ENCODE data around the gene NPNT.

NPNT gene

DNA sequence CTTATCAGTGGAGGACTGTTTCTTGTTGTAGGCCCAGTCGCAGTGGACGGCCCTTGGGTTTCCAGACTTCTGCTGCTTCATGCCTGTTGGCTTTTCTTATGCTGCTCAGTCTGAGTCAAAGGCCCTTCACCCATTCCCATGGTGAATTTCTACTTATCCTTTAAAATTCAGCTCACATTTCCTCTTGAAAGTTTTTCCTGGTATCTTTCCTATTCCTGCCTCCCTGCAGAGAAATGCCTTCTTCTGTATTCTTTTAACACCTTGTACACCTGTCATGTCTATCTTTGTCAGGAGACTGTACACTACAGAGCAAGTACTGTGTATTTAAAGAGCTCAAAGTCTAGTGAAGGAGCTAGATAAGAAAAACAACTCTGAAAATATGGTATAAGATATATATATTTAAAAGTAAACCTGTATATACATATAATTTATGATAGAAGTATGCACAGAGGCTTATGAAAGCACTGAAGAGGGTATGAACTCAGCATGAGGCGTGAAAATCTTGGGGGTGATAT is 22.0 kb downstream of the NPNT start:
- Histone ChIP-seq H3K27me3 (ENCODE audit: control insufficient read depth, insufficient read depth, low read length) (no peaks in the 10 kb centered on the region), H3K4me1 (ENCODE audit: control insufficient read depth, insufficient read depth, low read length) (no peaks in the 10 kb centered on the region), H3K36me3 (ENCODE audit: control insufficient read depth, insufficient read depth, low read length) (no peaks in the 10 kb centered on the region), H3K27ac (ENCODE audit: low read depth, low read length) (no peak overlapping the region), H3K9ac (ENCODE audit: low read length) (no peak overlapping the region), H3K9me3 (ENCODE audit: control insufficient read depth, insufficient read depth, low read depth, low read length) (no peaks in the 10 kb centered on the region), H3K4me3 (ENCODE audit: low read depth, low read length) (no peak overlapping the region)

DNA sequence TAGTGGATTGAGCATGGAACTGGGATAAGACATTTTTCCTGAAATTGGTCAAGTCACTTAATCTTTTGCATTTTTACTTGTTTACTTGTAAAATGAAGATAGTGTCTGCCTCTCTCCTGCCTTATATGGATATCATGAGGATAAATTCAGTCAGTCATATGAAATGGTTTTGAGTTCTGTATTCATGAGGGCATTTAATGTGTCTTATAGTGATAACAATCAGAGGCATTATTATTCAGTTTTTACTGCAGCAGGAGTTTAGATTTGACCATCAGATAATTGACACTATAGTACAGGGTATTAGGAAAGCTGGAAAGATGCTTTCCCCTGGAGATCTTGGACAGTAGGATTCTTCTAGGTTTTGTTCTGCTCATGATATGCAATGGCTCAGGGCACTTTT is 26.0 kb downstream of the NPNT start:
- Histone ChIP-seq H3K9ac (ENCODE audit: low read length) (no peak overlapping the region), H3K27ac (ENCODE audit: low read depth, low read length) (no peak overlapping the region), H3K4me3 (ENCODE audit: low read depth, low read length) (no peak overlapping the region), H3K9me3 (ENCODE audit: control insufficient read depth, insufficient read depth, low read depth, low read length) (no peaks in the 10 kb centered on the region), H3K4me1 (ENCODE audit: control insufficient read depth, insufficient read depth, low read length) (no peaks in the 10 kb centered on the region), H3K27me3 (ENCODE audit: control insufficient read depth, insufficient read depth, low read length) (no peaks in the 10 kb centered on the region), H3K36me3 (ENCODE audit: control insufficient read depth, insufficient read depth, low read length) (no peaks in the 10 kb centered on the region)

DNA sequence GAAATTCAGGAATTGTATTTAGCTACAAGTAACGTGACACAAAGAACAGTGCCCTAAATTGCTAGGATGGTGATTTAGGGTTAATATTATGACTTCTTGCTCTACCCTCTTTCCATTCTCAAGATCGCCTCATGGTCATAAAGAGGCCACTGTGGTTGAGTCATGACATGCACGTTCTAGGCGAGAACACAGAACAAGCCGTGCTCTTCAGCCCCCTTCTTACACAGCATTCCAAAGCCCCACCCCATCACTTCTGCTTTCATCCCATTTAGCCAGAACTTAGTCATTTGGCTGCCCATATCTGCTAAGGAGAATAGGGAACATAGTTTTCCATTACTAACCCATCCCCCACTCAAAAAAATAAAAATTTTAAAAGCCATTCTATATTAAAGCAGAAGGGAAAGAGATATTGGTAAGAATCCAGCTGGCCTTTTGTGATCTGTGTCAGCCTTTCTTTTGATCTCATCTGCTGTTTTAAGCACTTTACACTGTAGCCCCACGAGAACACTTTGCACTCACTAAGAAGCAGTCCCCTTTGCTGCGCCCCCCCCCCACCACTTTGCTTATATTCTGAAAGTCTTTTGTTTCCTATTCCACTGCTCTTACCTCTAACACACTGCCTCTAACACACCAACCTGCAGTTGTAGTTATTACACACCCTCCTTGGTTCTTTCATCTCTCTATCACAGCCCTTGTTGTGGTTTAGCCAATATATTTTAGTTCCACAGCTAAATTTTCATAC is 28.4 kb downstream of the NPNT start:
- Histone ChIP-seq H3K27me3 (ENCODE audit: control insufficient read depth, insufficient read depth, low read length) (no peaks in the 10 kb centered on the region), H3K27ac (ENCODE audit: low read depth, low read length) (no peak overlapping the region)

DNA sequence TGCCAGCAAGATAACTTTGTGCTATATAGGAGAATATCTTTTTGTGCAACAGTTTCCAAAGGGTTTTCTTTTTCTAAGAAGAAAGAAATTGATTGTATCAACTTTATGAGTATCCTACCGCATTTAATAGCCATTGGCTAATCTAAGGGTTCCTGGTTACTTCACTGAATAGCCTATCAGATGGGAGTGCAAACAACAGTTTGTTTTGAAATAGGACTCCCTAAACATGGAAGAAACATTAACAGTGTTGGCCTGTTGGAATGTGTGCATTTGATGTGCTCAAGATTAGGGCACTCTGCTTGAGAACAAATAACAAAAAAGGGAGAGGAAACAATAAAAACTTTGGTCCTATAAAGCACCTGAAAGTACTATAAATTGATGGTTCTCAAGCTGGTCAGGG is 29.1 kb downstream of the NPNT start:
- no peak overlapping the region for H3K27ac ChIP-seq (ENCODE audit: low read depth, low read length)
- no peaks in the 10 kb centered on the region for H3K9me3 ChIP-seq (ENCODE audit: control insufficient read depth, insufficient read depth, low read depth, low read length)
- H3K4me3 ChIP-seq (ENCODE audit: low read depth, low read length) = no peak overlapping the region
- H3K36me3 ChIP-seq (ENCODE audit: control insufficient read depth, insufficient read depth, low read length) = no peaks in the 10 kb centered on the region
- no peaks in the 10 kb centered on the region for H3K27me3 ChIP-seq (ENCODE audit: control insufficient read depth, insufficient read depth, low read length)
- no peak overlapping the region for H3K9ac ChIP-seq (ENCODE audit: low read length)
- H3K4me1 ChIP-seq (ENCODE audit: control insufficient read depth, insufficient read depth, low read length) = no peaks in the 10 kb centered on the region

More for the DNA sequence above, 28.4 kb downstream of the NPNT start:
- H3K4me1 ChIP-seq (ENCODE audit: control insufficient read depth, insufficient read depth, low read length) = no peaks in the 10 kb centered on the region
- H3K9ac ChIP-seq (ENCODE audit: low read length) = no peak overlapping the region
- no peaks in the 10 kb centered on the region for H3K36me3 ChIP-seq (ENCODE audit: control insufficient read depth, insufficient read depth, low read length)
- no peaks in the 10 kb centered on the region for H3K9me3 ChIP-seq (ENCODE audit: control insufficient read depth, insufficient read depth, low read depth, low read length)
- no peak overlapping the region for H3K4me3 ChIP-seq (ENCODE audit: low read depth, low read length)

DNA sequence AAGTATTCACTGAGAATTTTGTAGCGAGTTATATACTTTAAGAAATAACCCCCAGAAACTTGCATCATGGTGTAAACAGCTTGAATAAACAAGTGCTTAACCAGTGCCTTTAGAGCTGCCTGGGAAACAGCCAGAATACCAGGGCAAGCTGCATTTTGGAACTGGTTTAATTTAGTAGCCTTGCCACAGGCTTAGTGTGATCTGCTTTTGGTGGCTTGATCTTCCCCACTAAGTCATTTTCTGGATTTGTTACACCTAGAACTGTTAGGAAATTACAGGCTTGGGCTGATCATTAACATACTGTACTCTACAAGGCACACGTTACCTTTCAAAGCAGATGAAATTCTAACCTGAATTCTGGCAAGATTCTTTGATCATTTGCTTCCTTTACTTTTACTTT is 35.4 kb downstream of the NPNT start:
- no peak overlapping the region for H3K27ac ChIP-seq (ENCODE audit: low read depth, low read length)
- no peaks in the 10 kb centered on the region for H3K4me1 ChIP-seq (ENCODE audit: control insufficient read depth, insufficient read depth, low read length)
- H3K36me3 ChIP-seq (ENCODE audit: control insufficient read depth, insufficient read depth, low read length) = no peaks in the 10 kb centered on the region
- no peaks in the 10 kb centered on the region for H3K9me3 ChIP-seq (ENCODE audit: control insufficient read depth, insufficient read depth, low read depth, low read length)
- H3K4me3 ChIP-seq (ENCODE audit: low read depth, low read length) = no peak overlapping the region
- no peak overlapping the region for H3K9ac ChIP-seq (ENCODE audit: low read length)
- no peaks in the 10 kb centered on the region for H3K27me3 ChIP-seq (ENCODE audit: control insufficient read depth, insufficient read depth, low read length)

DNA sequence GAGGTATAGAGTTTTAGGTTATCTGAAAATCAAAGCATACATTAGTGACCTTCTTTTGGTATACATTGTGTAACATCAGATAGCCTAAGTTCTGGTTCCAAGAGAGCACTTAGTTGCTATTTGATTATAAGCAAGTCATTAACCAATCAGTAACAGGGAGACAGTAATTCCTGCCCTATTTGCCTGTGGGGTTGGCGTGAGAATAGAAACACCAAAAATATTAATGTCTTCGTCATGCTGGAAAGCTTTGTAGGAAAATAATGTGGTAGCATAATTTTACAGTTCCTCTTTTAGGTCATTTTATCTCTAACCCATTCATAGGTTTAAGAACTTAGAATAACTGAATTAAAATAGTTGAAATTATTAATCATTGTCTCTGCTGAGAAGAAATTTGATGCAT is 37.8 kb downstream of the NPNT start:
- no peaks in the 10 kb centered on the region for H3K27me3 ChIP-seq (ENCODE audit: control insufficient read depth, insufficient read depth, low read length)
- no peaks in the 10 kb centered on the region for H3K9me3 ChIP-seq (ENCODE audit: control insufficient read depth, insufficient read depth, low read depth, low read length)
- no peak overlapping the region for H3K9ac ChIP-seq (ENCODE audit: low read length)
- no peak overlapping the region for H3K27ac ChIP-seq (ENCODE audit: low read depth, low read length)
- H3K4me3 ChIP-seq (ENCODE audit: low read depth, low read length) = no peak overlapping the region
- H3K36me3 ChIP-seq (ENCODE audit: control insufficient read depth, insufficient read depth, low read length) = no peaks in the 10 kb centered on the region
- no peaks in the 10 kb centered on the region; the same call in 1 of the 2 replicates for H3K4me1 ChIP-seq (ENCODE audit: control insufficient read depth, insufficient read depth, low read length)

DNA sequence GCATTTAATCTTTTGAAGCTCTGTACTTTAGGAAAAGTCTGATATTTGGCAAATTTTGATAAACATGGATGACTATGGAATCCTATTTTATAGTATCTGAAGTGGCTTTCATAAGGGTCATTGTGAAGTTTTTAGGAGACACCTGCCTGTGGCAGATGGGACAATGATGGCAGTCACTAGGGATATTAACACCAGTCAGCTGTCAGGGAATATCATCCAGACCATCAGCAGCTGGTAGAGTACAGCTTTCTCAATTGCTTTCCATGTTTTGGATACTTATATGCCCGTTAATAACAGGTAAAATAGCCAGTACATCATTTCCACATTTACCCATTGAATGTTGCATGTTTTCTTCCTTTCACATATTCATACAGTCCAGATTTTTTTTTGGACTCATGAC is 39.1 kb downstream of the NPNT start:
- Histone ChIP-seq H3K9ac (ENCODE audit: low read length) (no peak overlapping the region), H3K27ac (ENCODE audit: low read depth, low read length) (no peak overlapping the region), H3K36me3 (ENCODE audit: control insufficient read depth, insufficient read depth, low read length) (no peaks in the 10 kb centered on the region), H3K4me1 (ENCODE audit: control insufficient read depth, insufficient read depth, low read length) (no peaks in the 10 kb centered on the region; the same call in 1 of the 2 replicates), H3K27me3 (ENCODE audit: control insufficient read depth, insufficient read depth, low read length) (no peaks in the 10 kb centered on the region), H3K9me3 (ENCODE audit: control insufficient read depth, insufficient read depth, low read depth, low read length) (no peaks in the 10 kb centered on the region), H3K4me3 (ENCODE audit: low read depth, low read length) (no peak overlapping the region)

DNA sequence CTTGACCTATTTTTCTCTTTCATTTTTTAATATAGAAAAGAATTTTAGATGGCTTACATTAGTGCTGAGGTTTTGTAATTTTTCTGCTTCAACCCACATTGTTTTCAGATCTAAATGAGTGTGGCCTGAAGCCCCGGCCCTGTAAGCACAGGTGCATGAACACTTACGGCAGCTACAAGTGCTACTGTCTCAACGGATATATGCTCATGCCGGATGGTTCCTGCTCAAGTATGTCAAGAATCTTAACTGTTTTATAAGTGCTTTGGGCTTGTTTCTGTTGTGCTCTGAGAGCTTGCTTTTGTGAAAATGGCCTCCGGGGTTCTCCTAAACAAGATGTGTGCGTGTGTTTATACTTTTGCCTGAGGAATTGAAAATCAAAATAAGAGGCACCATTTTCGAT is 41.6 kb downstream of the NPNT start:
- Histone ChIP-seq H3K27ac (ENCODE audit: low read depth, low read length) (no peak overlapping the region), H3K4me1 (ENCODE audit: control insufficient read depth, insufficient read depth, low read length) (no peaks in the 10 kb centered on the region; the same call in 1 of the 2 replicates)

DNA sequence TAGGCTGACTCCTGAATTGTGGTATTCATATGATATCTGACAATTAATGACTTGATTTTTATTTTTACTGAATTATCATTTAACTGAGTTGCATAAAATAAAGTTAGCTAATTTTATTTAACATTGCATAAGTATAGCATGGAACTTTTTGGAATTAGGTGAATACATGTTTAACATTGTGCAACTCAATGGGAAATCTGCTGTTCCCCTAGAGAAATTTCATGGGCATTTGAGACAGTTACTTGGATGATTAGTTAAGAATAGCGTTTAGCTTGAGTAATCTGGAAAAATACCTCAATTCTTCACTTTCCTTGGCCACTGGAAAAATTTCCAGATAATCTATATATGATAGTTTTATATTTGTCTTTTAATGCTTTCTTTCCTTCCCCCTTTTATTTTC is 42.5 kb downstream of the NPNT start:
- H3K27ac ChIP-seq (ENCODE audit: low read depth, low read length) = no peak overlapping the region
- no peaks in the 10 kb centered on the region; the same call in 1 of the 2 replicates for H3K4me1 ChIP-seq (ENCODE audit: control insufficient read depth, insufficient read depth, low read length)
- no peaks in the 10 kb centered on the region for H3K36me3 ChIP-seq (ENCODE audit: control insufficient read depth, insufficient read depth, low read length)
- no peaks in the 10 kb centered on the region for H3K9me3 ChIP-seq (ENCODE audit: control insufficient read depth, insufficient read depth, low read depth, low read length)
- H3K27me3 ChIP-seq (ENCODE audit: control insufficient read depth, insufficient read depth, low read length) = no peaks in the 10 kb centered on the region
- no peak overlapping the region for H3K9ac ChIP-seq (ENCODE audit: low read length)
- H3K4me3 ChIP-seq (ENCODE audit: low read depth, low read length) = no peak overlapping the region

More for the DNA sequence above, 41.6 kb downstream of the NPNT start:
- Histone ChIP-seq H3K27me3 (ENCODE audit: control insufficient read depth, insufficient read depth, low read length) (no peaks in the 10 kb centered on the region), H3K9ac (ENCODE audit: low read length) (no peak overlapping the region), H3K36me3 (ENCODE audit: control insufficient read depth, insufficient read depth, low read length) (no peaks in the 10 kb centered on the region), H3K4me3 (ENCODE audit: low read depth, low read length) (no peak overlapping the region), H3K9me3 (ENCODE audit: control insufficient read depth, insufficient read depth, low read depth, low read length) (no peaks in the 10 kb centered on the region)

DNA sequence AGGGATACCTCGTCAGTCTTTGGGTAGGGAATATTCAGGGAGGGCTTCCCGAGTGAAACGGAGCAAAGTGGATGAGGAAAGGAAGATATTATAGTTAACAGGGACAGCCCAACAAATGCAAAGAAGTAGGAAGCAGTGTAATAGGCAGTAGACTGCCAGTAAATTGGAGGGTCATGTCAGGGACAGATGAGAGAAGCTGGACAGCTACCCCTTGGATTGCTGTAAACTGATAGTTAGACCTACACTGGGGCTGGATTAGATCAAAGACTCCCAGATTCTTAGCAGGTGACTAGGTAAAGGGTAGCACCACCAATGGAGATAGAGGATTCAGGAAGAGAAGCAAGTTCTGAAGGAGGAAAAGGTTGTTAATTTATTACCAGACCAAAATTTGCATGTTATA is 48.0 kb downstream of the NPNT start:
- H3K9me3 ChIP-seq (ENCODE audit: control insufficient read depth, insufficient read depth, low read depth, low read length) = peaks cover 5% of the 10 kb centered on the region; the same call in 1 of the 2 replicates
- H3K27ac ChIP-seq (ENCODE audit: low read depth, low read length) = no peak overlapping the region
- no peaks in the 10 kb centered on the region for H3K27me3 ChIP-seq (ENCODE audit: control insufficient read depth, insufficient read depth, low read length)
- no peak overlapping the region for H3K4me3 ChIP-seq (ENCODE audit: low read depth, low read length)
- H3K9ac ChIP-seq (ENCODE audit: low read length) = no peak overlapping the region
- H3K36me3 ChIP-seq (ENCODE audit: control insufficient read depth, insufficient read depth, low read length) = no peaks in the 10 kb centered on the region
- no peaks in the 10 kb centered on the region for H3K4me1 ChIP-seq (ENCODE audit: control insufficient read depth, insufficient read depth, low read length)

DNA sequence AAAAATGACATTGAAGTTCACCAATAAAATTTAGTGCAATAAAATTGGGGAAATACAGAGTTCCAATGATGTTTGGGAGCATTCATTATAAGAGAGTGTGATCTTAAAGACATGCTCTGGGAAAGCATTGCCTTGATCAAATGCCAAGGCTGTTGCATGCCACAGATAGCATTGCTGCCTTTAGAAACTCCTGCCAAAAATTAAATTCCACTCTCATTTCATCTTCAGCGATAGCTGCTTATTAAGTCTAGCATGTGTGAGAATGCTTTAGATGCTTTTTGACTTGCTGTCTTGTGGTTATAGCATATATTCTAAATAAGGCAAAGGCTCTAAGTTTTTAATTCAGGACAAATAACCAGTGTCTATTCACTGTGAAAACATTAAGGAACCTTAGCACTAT is 49.3 kb downstream of the NPNT start:
- H3K4me3 ChIP-seq (ENCODE audit: low read depth, low read length) = no peak overlapping the region
- no peak overlapping the region for H3K27ac ChIP-seq (ENCODE audit: low read depth, low read length)
- no peaks in the 10 kb centered on the region for H3K36me3 ChIP-seq (ENCODE audit: control insufficient read depth, insufficient read depth, low read length)
- no peaks in the 10 kb centered on the region for H3K27me3 ChIP-seq (ENCODE audit: control insufficient read depth, insufficient read depth, low read length)
- no peak overlapping the region for H3K9ac ChIP-seq (ENCODE audit: low read length)
- peaks cover 5% of the 10 kb centered on the region; the same call in 1 of the 2 replicates for H3K9me3 ChIP-seq (ENCODE audit: control insufficient read depth, insufficient read depth, low read depth, low read length)
- H3K4me1 ChIP-seq (ENCODE audit: control insufficient read depth, insufficient read depth, low read length) = no peaks in the 10 kb centered on the region
